HCT116 (cell line): ENCODE measurements around the gene BRAP. TPM values are rescaled to one million over a fixed set of nuclear protein-coding genes. Genes with fewer than 3 reads are reported as not detected.

Experiments used
- ATAC-seq: fragments of 200-7000 bp; cut with Tn5 transposase; 2 replicates; pipeline ENCODE4 v1.9.1; 2020; ENCODE audit warnings: mild to moderate bottlenecking, moderate library complexity
- BruUV-seq: library from RNA; stranded (reverse); fragments of 400-500 nt; replicated peaks from 2 replicates; lab custom pipeline; 2021; lab: Mats Ljungman, UMichigan
- CTCF ChIA-PET: fragments of 300-600 bp; sonication (Branson Sonifier 250); formaldehyde crosslinking; loops from one replicate; lab custom pipeline; 2021; ENCODE audit warnings: antibody characterized with exemption; lab: Charles Lee
- POLR2A ChIA-PET: fragments of 300-600, 350-600 bp; sonication (Branson Sonifier 250); formaldehyde crosslinking; loops from one replicate; lab custom pipeline; 2021; ENCODE audit warnings: antibody characterized with exemption; lab: Charles Lee
- RAD21 ChIA-PET, 2 experiments: fragments of 300-600 bp; sonication (Branson Sonifier 250); formaldehyde crosslinking; loops; one replicate each; lab custom pipeline; 2023; ENCODE audit warnings: low total read pairs in 2 of 2; ENCODE audit not compliant: uncharacterized antibody in 2 of 2, unreplicated experiment in 2 of 2, low non-redundant PET in 1 of 2; lab: Charles Lee
- DNase-seq: peaks from one replicate; pipeline ENCODE4 v3.0.0-alpha.2; 2010; ENCODE audit warnings: low read depth, low spot score
- H2AFZ ChIP-seq: fragments of 200-600 bp; shearing (Covaris generic), sonication (generic); 2 replicates; pipeline ENCODE4 v1.6.1; 2017; ENCODE audit warnings: low read depth, mixed run types, mixed read lengths, antibody characterized with exemption, low read length; ENCODE audit not compliant: poor library complexity, severe bottlenecking
- H3K27ac ChIP-seq: 2 replicates; pipeline ENCODE4 v1.5.1; 2012; ENCODE audit warnings: low read depth, low read length
- H3K27me3 ChIP-seq: fragments of 200-600 bp; sonication (generic); 2 replicates; pipeline ENCODE4 v1.6.1; 2016; ENCODE audit warnings: mixed run types, low read length, mixed read lengths; ENCODE audit not compliant: insufficient read depth
- H3K36me3 ChIP-seq, 2 experiments: fragments of 200-500 bp in 1 of 2; fragments of 200-600 bp in 1 of 2; sonication (Bioruptor generic) in 1 of 2; sonication (generic) in 1 of 2; 2 replicates each; pipeline versions ENCODE4 v1.5.1 to v1.6.1; 2014 to 2016; ENCODE audit warnings: low read length in 2 of 2, inconsistent platforms in 1 of 2, mixed read lengths in 1 of 2, mixed run types in 1 of 2; ENCODE audit not compliant: insufficient read depth in 2 of 2, control insufficient read depth in 1 of 2
- H3K4me1 ChIP-seq, 2 experiments: fragments of 200-600 bp in 1 of 2; sonication (generic) in 1 of 2; 2 replicates each; pipeline versions ENCODE4 v1.5.1 to v1.6.1; 2012 to 2017; ENCODE audit warnings: low read length in 2 of 2, inconsistent platforms in 1 of 2, mild to moderate bottlenecking in 1 of 2, mixed read lengths in 1 of 2, mixed run types in 1 of 2, moderate library complexity in 1 of 2; ENCODE audit not compliant: insufficient read depth in 2 of 2, control insufficient read depth in 1 of 2
- H3K4me2 ChIP-seq: fragments of 200-600 bp; sonication (generic); 2 replicates; pipeline ENCODE4 v1.6.1; 2017; ENCODE audit warnings: mixed run types, low read length, mixed read lengths
- H3K4me3 ChIP-seq, 2 experiments: fragments of 200-600 bp in 1 of 2; sonication (generic) in 1 of 2; replicated peaks in 1 of 2; 2 replicates each; pipeline ENCODE4 v1.5.1; 2011 to 2016; ENCODE audit warnings: low read length in 2 of 2, control low read depth in 1 of 2, low read depth in 1 of 2, mild to moderate bottlenecking in 1 of 2, mixed read lengths in 1 of 2, mixed run types in 1 of 2
- H3K79me2 ChIP-seq: fragments of 200-600 bp; sonication (generic); 2 replicates; pipeline ENCODE4 v1.6.1; 2017; ENCODE audit warnings: mild to moderate bottlenecking, mixed run types, low read length, moderate library complexity, mixed read lengths; ENCODE audit not compliant: insufficient read depth
- H3K9ac ChIP-seq: fragments of 200-600 bp; sonication (generic); 2 replicates; pipeline ENCODE4 v1.6.1; 2016; ENCODE audit warnings: low read length, mixed read lengths
- H3K9me2 ChIP-seq: fragments of 200-600 bp; sonication (generic), shearing (Covaris generic); 2 replicates; pipeline ENCODE4 v1.6.1; 2017; ENCODE audit warnings: mixed run types, mild to moderate bottlenecking, moderate library complexity; ENCODE audit not compliant: insufficient read depth
- H3K9me3 ChIP-seq, 2 experiments: fragments of 200-500 bp in 1 of 2; fragments of 200-600 bp in 1 of 2; sonication (Bioruptor generic) in 1 of 2; sonication (generic) in 1 of 2; 2 replicates each; pipeline ENCODE4 v1.6.1; 2014 to 2017; ENCODE audit warnings: low read length in 2 of 2, mixed read lengths in 2 of 2, inconsistent platforms in 1 of 2, low read depth in 1 of 2, mild to moderate bottlenecking in 1 of 2, mixed run types in 1 of 2, moderate library complexity in 1 of 2; ENCODE audit not compliant: control insufficient read depth in 1 of 2, insufficient read depth in 1 of 2
- H4K20me1 ChIP-seq: fragments of 200-600 bp; sonication (generic), shearing (Covaris generic); 2 replicates; pipeline ENCODE4 v1.6.1; 2017; ENCODE audit warnings: mixed run types, mild to moderate bottlenecking, moderate library complexity; ENCODE audit not compliant: insufficient read depth
- JUND ChIP-seq: IDR thresholded peaks from 2 replicates; pipeline ENCODE4 v1.6.1; 2012
- SP1 ChIP-seq: IDR thresholded peaks from 2 replicates; pipeline ENCODE4 v1.6.1; 2012; ENCODE audit warnings: low read depth
- intact Hi-C: fragments of 100-400 bp; cut with micrococcal nuclease; formaldehyde crosslinking; loops from 2 replicates; pipeline ENCODE4 v1.10.0; 2022
- total RNA-seq: library from RNA; stranded (reverse); gene quantifications from one replicate; pipeline ENCODE4 v1.2.1, GENCODE V29; 2021; ENCODE audit not compliant: unreplicated experiment
- TF ChIP-seq, protein P1 (sequence below): IDR thresholded peaks from 2 replicates; pipeline ENCODE4 v1.6.1; 2012

Gene BRAP
- total RNA-seq, 1 experiment from 2014 or later = 16.7 TPM

DNA sequence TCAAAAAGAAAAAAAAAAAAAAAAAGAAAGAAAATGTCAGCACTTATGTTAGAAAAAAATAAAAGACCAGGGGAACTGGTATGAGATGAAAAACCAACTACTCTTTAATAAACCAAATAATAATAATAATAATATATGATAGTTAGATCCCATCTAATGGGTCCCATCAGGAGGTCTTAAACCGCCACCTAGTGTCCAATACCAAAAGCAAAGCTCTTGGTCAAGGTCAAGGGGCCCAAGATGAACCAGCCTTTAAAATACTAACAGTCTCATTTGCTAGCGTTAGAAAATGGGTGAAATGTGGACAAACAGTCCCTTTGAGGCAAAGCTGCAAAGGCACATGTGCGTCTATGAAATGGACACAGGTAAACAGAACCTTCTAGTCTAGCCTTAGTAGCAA, 12.3 kb downstream of the BRAP start (continued):
- TF ChIP-seq, protein P1, sequence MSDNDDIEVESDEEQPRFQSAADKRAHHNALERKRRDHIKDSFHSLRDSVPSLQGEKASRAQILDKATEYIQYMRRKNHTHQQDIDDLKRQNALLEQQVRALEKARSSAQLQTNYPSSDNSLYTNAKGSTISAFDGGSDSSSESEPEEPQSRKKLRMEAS = no peak

GRCh38 chr12:111672822-111673381, 12.9 kb downstream of the BRAP start:
- no peak overlapping the region for H3K4me3 ChIP-seq
- DNase-seq (no peak), ATAC-seq (no peak)
- BruUV-seq = no TSS peak
- TF ChIP-seq SP1 = no peak
- intact Hi-C loops = loop anchor here (1.0 to 10.0 kb wide), 4 partner anchors 136 to 341 kb away; no protein-coding TSS in a partner anchor
- POLR2A ChIA-PET = interaction anchor here (1.0 kb wide), 1 partner anchor 276 kb away, joined by 3 read pairs; no protein-coding TSS in a partner anchor
- CTCF ChIA-PET = interaction anchor here (0.7 to 1.6 kb wide), 7 partner anchors 11 to 405 kb away, joined by 3 to 14 read pairs (median 3); no protein-coding TSS in a partner anchor
- no peak overlapping the region for H3K4me2 ChIP-seq
- H3K27me3 ChIP-seq = no peaks in the 10 kb centered on the region
- no peaks in the 10 kb centered on the region for H3K4me1 ChIP-seq
- RAD21 ChIA-PET = no interaction called here
- peaks cover 22 to 25% of the 10 kb centered on the region in 2 experiments for H3K36me3 ChIP-seq
- no peaks in the 10 kb centered on the region for H3K9me3 ChIP-seq
- H3K9me2 ChIP-seq = no peaks in the 10 kb centered on the region
- no peaks in the 10 kb centered on the region for H3K79me2 ChIP-seq
- no peaks in the 10 kb centered on the region for H4K20me1 ChIP-seq
- no peak overlapping the region for H2AFZ ChIP-seq
- no peak overlapping the region for H3K9ac ChIP-seq
- no peak overlapping the region for H3K27ac ChIP-seq

GRCh38 chr12:111664961-111665865, 20.5 kb downstream of the BRAP start:
- H3K27me3 ChIP-seq = no peaks in the 10 kb centered on the region
- no peak overlapping the region for H3K4me2 ChIP-seq
- no peak overlapping the region for H2AFZ ChIP-seq
- RAD21 ChIA-PET = no interaction called here
- CTCF ChIA-PET = no interaction called here
- H3K9me2 ChIP-seq = no peaks in the 10 kb centered on the region
- no peak overlapping the region for H3K27ac ChIP-seq
- TF ChIP-seq, protein P1 = no peak
- TF ChIP-seq SP1 (no peak), JUND (no peak)
- H4K20me1 ChIP-seq = no peaks in the 10 kb centered on the region
- H3K9ac ChIP-seq = no peak overlapping the region
- POLR2A ChIA-PET = no interaction called here
- no peak for ATAC-seq
- H3K79me2 ChIP-seq = no peaks in the 10 kb centered on the region
- intact Hi-C loops = no loop called here
- DNase-seq = no peak
- H3K9me3 ChIP-seq = no peaks in the 10 kb centered on the region
- no peak overlapping the region for H3K4me3 ChIP-seq
- BruUV-seq = no TSS peak
- no peaks in the 10 kb centered on the region for H3K4me1 ChIP-seq
- peaks cover 8 to 25% of the 10 kb centered on the region in 2 experiments for H3K36me3 ChIP-seq
